H1 (cell line): Measurements from ENCODE around the gene TXNDC15. TPM values are rescaled to one million over a fixed set of nuclear protein-coding genes. Genes with fewer than 3 reads are reported as not detected.
A peak's percentile ranks its signal among the peaks of the same experiment; 100 is the strongest.

ENCODE experiments used
- CTCF ChIA-PET: fragments of 300-600 bp; sonication (Branson Sonifier 250); formaldehyde crosslinking; loops from one replicate; lab custom pipeline; 2021; ENCODE audit not compliant: partially characterized antibody; lab: Charles Lee
- POLR2A ChIA-PET: fragments of 300-600 bp; sonication (Branson Sonifier 250); formaldehyde crosslinking; loops from one replicate; lab custom pipeline; 2021; ENCODE audit warnings: inconsistent platforms; ENCODE audit not compliant: partially characterized antibody; lab: Charles Lee
- DNase-seq, 2 experiments: peaks; one replicate each; pipeline versions ENCODE4 v3.0.0 to v3.0.0-alpha.2; 2010 to 2022; ENCODE audit warnings: low spot score in 2 of 2, low read depth in 1 of 2, mixed read lengths in 1 of 2
- FAIRE-seq: peaks from 2 replicates; lab custom pipeline; 2011; peaks lifted over from hg19 to GRCh38; lab: Jason Lieb, UNC
- H2AFZ ChIP-seq: 2 replicates; pipeline ENCODE4 v1.8.1; 2012; ENCODE audit warnings: low read length, inconsistent platforms
- H2AK5ac ChIP-seq: 2 replicates; pipeline ENCODE4 v1.6.1; 2013; ENCODE audit warnings: low read depth, low read length
- H2BK120ac ChIP-seq: replicated peaks from 2 replicates; pipeline ENCODE3; 2013; ENCODE audit warnings: low read depth, low read length, inconsistent platforms
- H2BK12ac ChIP-seq: 2 replicates; pipeline ENCODE4 v1.6.1; 2013; ENCODE audit warnings: low read depth, low read length
- H2BK15ac ChIP-seq: 2 replicates; pipeline ENCODE4 v1.6.1; 2013; ENCODE audit warnings: low read length
- H2BK20ac ChIP-seq: 2 replicates; pipeline ENCODE4 v1.6.1; 2013; ENCODE audit warnings: low read length
- H2BK5ac ChIP-seq: 2 replicates; pipeline ENCODE4 v1.6.1; 2013; ENCODE audit warnings: low read depth, low read length
- H3K14ac ChIP-seq: 2 replicates; pipeline ENCODE4 v1.6.1; 2013; ENCODE audit warnings: inconsistent platforms; ENCODE audit not compliant: insufficient read length
- H3K18ac ChIP-seq: 2 replicates; pipeline ENCODE4 v1.6.1; 2013; ENCODE audit warnings: low read length; ENCODE audit errors: extremely low read depth
- H3K23ac ChIP-seq: 2 replicates; pipeline ENCODE4 v1.6.1; 2013; ENCODE audit warnings: inconsistent platforms; ENCODE audit not compliant: insufficient read length
- H3K23me2 ChIP-seq: 2 replicates; pipeline ENCODE4 v1.6.1; 2013; ENCODE audit warnings: low read depth, low read length
- H3K27ac ChIP-seq: 2 replicates; pipeline ENCODE4 v1.6.1; 2011; ENCODE audit warnings: low read depth, low read length, inconsistent platforms
- H3K27me3 ChIP-seq, 4 experiments: replicated peaks in 1 of 4; 1 replicate in 1 of 4; 2 replicates in 3 of 4; pipeline versions ENCODE4 v1.6.1 to v1.8.1; 2011 to 2013; ENCODE audit warnings: low read length in 3 of 4, mild to moderate bottlenecking in 3 of 4, inconsistent platforms in 2 of 4, mixed read lengths in 2 of 4, moderate library complexity in 1 of 4; ENCODE audit not compliant: control insufficient read depth in 3 of 4, insufficient read depth in 3 of 4; ENCODE audit errors: extremely low read depth in 1 of 4
- H3K36me3 ChIP-seq, 4 experiments: 2 replicates each; pipeline versions ENCODE4 v1.6.1 to v1.8.1; 2011 to 2013; ENCODE audit warnings: mild to moderate bottlenecking in 4 of 4, low read length in 3 of 4, moderate library complexity in 2 of 4, control low read depth in 1 of 4, inconsistent platforms in 1 of 4; ENCODE audit not compliant: insufficient read depth in 4 of 4, control insufficient read depth in 2 of 4
- H3K4ac ChIP-seq: replicated peaks from 2 replicates; pipeline ENCODE3; 2013; ENCODE audit warnings: low read length, low read depth, mixed read lengths, inconsistent platforms; ENCODE audit not compliant: insufficient read length
- H3K4me1 ChIP-seq, 4 experiments: replicated peaks in 1 of 4; 1 replicate in 1 of 4; 2 replicates in 3 of 4; pipeline versions ENCODE4 v1.6.1 to v1.8.1; 2011 to 2013; ENCODE audit warnings: low read length in 3 of 4, inconsistent platforms in 2 of 4, mixed read lengths in 1 of 4; ENCODE audit not compliant: insufficient read depth in 4 of 4, control insufficient read depth in 3 of 4
- H3K4me2 ChIP-seq, 2 experiments: 2 replicates each; pipeline versions ENCODE4 v1.6.1 to v1.8.1; 2011 to 2013; ENCODE audit warnings: low read depth in 2 of 2, low read length in 2 of 2, control low read depth in 1 of 2, inconsistent platforms in 1 of 2, mild to moderate bottlenecking in 1 of 2; ENCODE audit not compliant: insufficient read depth in 1 of 2
- H3K4me3 ChIP-seq, 4 experiments: fragments of 200-600, 300-600 bp in 1 of 4; sonication (generic), shearing (Covaris generic), sonication (Bioruptor Twin) in 1 of 4; 2 replicates each; pipeline versions ENCODE4 v1.5.1 to v1.8.1; 2011 to 2016; ENCODE audit warnings: low read length in 4 of 4, low read depth in 3 of 4, control low read depth in 2 of 4, inconsistent platforms in 2 of 4, mild to moderate bottlenecking in 2 of 4, mixed read lengths in 1 of 4, moderate library complexity in 1 of 4; ENCODE audit not compliant: insufficient read depth in 2 of 4; ENCODE audit errors: extremely low read depth in 1 of 4
- H3K56ac ChIP-seq: replicated peaks from 2 replicates; pipeline ENCODE3; 2013; ENCODE audit warnings: low read depth, mild to moderate bottlenecking, mixed read lengths, low read length, inconsistent platforms; ENCODE audit not compliant: insufficient read length
- H3K79me1 ChIP-seq: 2 replicates; pipeline ENCODE4 v1.6.1; 2013; ENCODE audit warnings: low read depth, low read length, control low read depth
- H3K79me2 ChIP-seq, 2 experiments: 2 replicates each; pipeline versions ENCODE4 v1.6.1 to v1.8.1; 2012 to 2013; ENCODE audit warnings: low read length in 2 of 2, mild to moderate bottlenecking in 2 of 2, inconsistent platforms in 1 of 2; ENCODE audit not compliant: insufficient read depth in 2 of 2, control insufficient read depth in 1 of 2
- H3K9ac ChIP-seq, 4 experiments: replicated peaks in 1 of 4; 1 replicate in 1 of 4; 2 replicates in 3 of 4; pipeline versions ENCODE4 v1.6.1 to v1.8.1; 2011 to 2013; ENCODE audit warnings: low read depth in 3 of 4, low read length in 3 of 4, control low read depth in 2 of 4, mild to moderate bottlenecking in 2 of 4, moderate library complexity in 2 of 4, inconsistent platforms in 1 of 4; ENCODE audit errors: extremely low read depth in 1 of 4
- H3K9me3 ChIP-seq, 2 experiments: 2 replicates each; pipeline versions ENCODE4 v1.6.1 to v1.8.1; 2012 to 2013; ENCODE audit warnings: mild to moderate bottlenecking in 2 of 2, moderate library complexity in 2 of 2, control low read depth in 1 of 2, inconsistent platforms in 1 of 2, low read depth in 1 of 2, low read length in 1 of 2, mixed read lengths in 1 of 2; ENCODE audit not compliant: insufficient read depth in 2 of 2
- H4K20me1 ChIP-seq, 2 experiments: replicated peaks in 1 of 2; 2 replicates each; pipeline versions ENCODE3 to v1.8.1; 2011 to 2013; ENCODE audit warnings: inconsistent platforms in 2 of 2, low read length in 2 of 2, mild to moderate bottlenecking in 1 of 2; ENCODE audit not compliant: insufficient read depth in 2 of 2, control insufficient read depth in 1 of 2
- H4K5ac ChIP-seq: 2 replicates; pipeline ENCODE4 v1.6.1; 2013; ENCODE audit warnings: low read length, low read depth, mixed read lengths, inconsistent platforms; ENCODE audit not compliant: insufficient read length
- H4K8ac ChIP-seq: 2 replicates; pipeline ENCODE4 v1.8.0; 2013; ENCODE audit warnings: mild to moderate bottlenecking, moderate library complexity, low read length, inconsistent platforms; ENCODE audit not compliant: insufficient read depth; ENCODE audit errors: extremely low read depth
- H4K91ac ChIP-seq: replicated peaks from 2 replicates; pipeline ENCODE3; 2013; ENCODE audit warnings: low read length, mixed read lengths, inconsistent platforms; ENCODE audit not compliant: insufficient read length
- CHD1 ChIP-seq: IDR thresholded peaks from 2 replicates; pipeline ENCODE4 v1.6.1; 2012; ENCODE audit warnings: low read depth, low read length, improper control_type of control experiment
- CREB1 ChIP-seq: IDR thresholded peaks from 2 replicates; pipeline ENCODE4 v1.6.1; 2012; ENCODE audit warnings: inconsistent platforms
- EGR1 ChIP-seq: IDR thresholded peaks from 2 replicates; pipeline ENCODE4 v1.6.1; 2011; ENCODE audit warnings: low read depth, low read length, borderline replicate concordance
- FOSL1 ChIP-seq: IDR thresholded peaks from 2 replicates; pipeline ENCODE4 v1.6.1; 2011; ENCODE audit warnings: mild to moderate bottlenecking, low read depth, low read length, moderate library complexity; ENCODE audit not compliant: insufficient read depth
- KDM4A ChIP-seq: IDR thresholded peaks from one replicate; pipeline ENCODE4 v1.7.1; 2012; ENCODE audit warnings: low read depth, mild to moderate bottlenecking, moderate library complexity, low read length, inconsistent platforms; ENCODE audit not compliant: severe bottlenecking
- POLR2A ChIP-seq, 2 experiments: IDR thresholded peaks; 1 replicate in 1 of 2; 2 replicates in 1 of 2; pipeline ENCODE4 v1.6.1; 2011; ENCODE audit warnings: low read depth in 2 of 2, low read length in 2 of 2, mild to moderate bottlenecking in 2 of 2; ENCODE audit errors: control extremely low read depth in 1 of 2
- RAD21 ChIP-seq, 2 experiments: IDR thresholded peaks in 1 of 2; conservative IDR thresholded peaks in 1 of 2; 2 replicates each; pipeline ENCODE4 v1.6.1; 2011; ENCODE audit warnings: low read depth in 2 of 2, low read length in 2 of 2, improper control_type of control experiment in 1 of 2, inconsistent platforms in 1 of 2, mild to moderate bottlenecking in 1 of 2, moderate library complexity in 1 of 2
- RFX5 ChIP-seq: IDR thresholded peaks from 2 replicates; pipeline ENCODE4 v1.6.1; 2011; ENCODE audit warnings: low read depth, low read length, improper control_type of control experiment, borderline replicate concordance
- RNF2 ChIP-seq: fragments of 200-900, 300-1000 bp; sonication (generic); IDR thresholded peaks from 2 replicates; pipeline ENCODE4 v1.7.1; 2016; ENCODE audit warnings: borderline replicate concordance, low read depth, mild to moderate bottlenecking, antibody characterized with exemption, low read length; ENCODE audit not compliant: poor library complexity, severe bottlenecking; ENCODE audit errors: missing control alignments
- RXRA ChIP-seq: IDR thresholded peaks from 2 replicates; pipeline ENCODE4 v1.6.1; 2011; ENCODE audit warnings: low read depth, mild to moderate bottlenecking, low read length, moderate library complexity; ENCODE audit not compliant: insufficient read depth
- WGBS, 2 experiments: shearing (Covaris generic) in 1 of 2; methylation state at CpG; one replicate each; pipeline versions ENCODE4 v1.1.6 to v1.1.7; 2013 to 2015; ENCODE audit warnings: low lambda C conversion rate in 2 of 2, mixed read lengths in 2 of 2, inconsistent platforms in 1 of 2, low coverage in 1 of 2, missing lambda C conversion rate in 1 of 2; ENCODE audit not compliant: insufficient replicate concordance in 2 of 2, insufficient coverage in 1 of 2, insufficient read length in 1 of 2; ENCODE audit errors: extremely low coverage in 1 of 2, missing lambda C conversion rate in 1 of 2; 5-methylcytosine and 5-hydroxymethylcytosine counted together
- polyA plus RNA-seq, 7 experiments: library from polyadenylated mRNA; depleted of rRNA in 3 of 7; stranded (reverse) in 5 of 7; unstranded in 2 of 7; fragments of >200 nt in 5 of 7; fragments of 200-250 nt in 2 of 7; gene quantifications; 1 replicate in 5 of 7; 2 replicates in 1 of 7; 4 replicates in 1 of 7; pipeline versions ENCODE4 v1.2.1 to v1.2.3, GENCODE V29; 2011 to 2013; ENCODE audit warnings: missing spikeins in 2 of 7, mixed read lengths in 2 of 7
- total RNA-seq: library from RNA; stranded (reverse); fragmentation: NEBNext Ultra II Directional; extraction: Animal tissue kit (Norgen Biotek cat#: 25700); gene quantifications from 2 replicates; pipeline ENCODE4 v1.2.1, GENCODE V29; 2021
- TF ChIP-seq, protein P1 (sequence below): IDR thresholded peaks from 2 replicates; pipeline ENCODE4 v1.6.1; 2012; ENCODE audit warnings: inconsistent platforms
- TF ChIP-seq, protein P2 (sequence below): IDR thresholded peaks from 2 replicates; pipeline ENCODE4 v1.6.1; 2011; ENCODE audit warnings: low read length, improper control_type of control experiment

Gene TXNDC15
- total and polyA plus RNA-seq, 2 of the 8 experiments (the other 6 are each of a cell fraction or from before 2014, with no cell fraction given), result 20.1 to 30.8 TPM

DNA sequence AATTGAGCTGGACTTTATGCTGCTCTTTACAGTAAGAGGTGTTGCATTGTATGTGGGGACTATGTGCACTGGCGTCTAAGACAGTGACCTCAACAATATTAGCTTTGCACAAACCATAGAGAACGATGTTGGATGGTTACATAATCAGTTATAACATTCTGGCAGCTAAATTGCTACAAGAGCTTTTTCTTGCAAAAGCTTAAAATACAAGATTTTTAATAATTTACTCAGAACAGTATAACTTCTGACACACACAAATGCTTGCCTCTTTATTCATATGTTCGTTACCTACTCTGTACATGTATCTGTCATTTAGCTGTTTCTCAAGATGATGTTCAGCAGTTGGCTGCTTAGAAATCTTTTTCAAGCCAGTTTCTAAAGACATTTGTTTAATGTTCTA is 16.8 kb upstream of the TXNDC15 start:
- no peak overlapping the region for H3K4me3 ChIP-seq
- H4K8ac ChIP-seq, result no peak overlapping the region
- H3K4me2 ChIP-seq, result no peak overlapping the region
- no peak overlapping the region for H3K23ac ChIP-seq
- ChIA-PET POLR2A (interaction anchor here (3.0 kb wide), 1 partner anchor 10 kb away, joined by 12 read pairs; no protein-coding TSS in a partner anchor), CTCF (interaction anchor here (0.6 kb wide), 1 partner anchor 30 kb away, joined by 3 read pairs; no protein-coding TSS in a partner anchor)
- 93% methylated on average over 3 of the region's 3 CpGs; no CpG with 5 or more reads in 1 of the 2 experiments for WGBS, 2 experiments
- no peak overlapping the region for H3K14ac ChIP-seq
- H3K4me1 ChIP-seq, result no peaks in the 10 kb centered on the region
- H3K18ac ChIP-seq, result no peak overlapping the region
- H3K56ac ChIP-seq, result no peak overlapping the region
- H2AFZ ChIP-seq, result no peak overlapping the region
- FAIRE-seq (peak; percentile 13), DNase-seq (no peak)
- no peak overlapping the region for H2BK20ac ChIP-seq
- no peaks in the 10 kb centered on the region for H4K20me1 ChIP-seq
- H3K4ac ChIP-seq, result no peak overlapping the region
- no peak overlapping the region for H4K5ac ChIP-seq
- no peak overlapping the region for H2BK12ac ChIP-seq
- no peaks in the 10 kb centered on the region for H3K23me2 ChIP-seq
- no peaks in the 10 kb centered on the region for H3K79me1 ChIP-seq
- H4K91ac ChIP-seq, result no peak overlapping the region
- H2AK5ac ChIP-seq, result no peak overlapping the region
- H3K27me3 ChIP-seq, result no peaks in the 10 kb centered on the region
- no peak overlapping the region for H3K9ac ChIP-seq
- peaks cover 0 to 38% (median 10%) of the 10 kb centered on the region in 4 experiments; a peak in 5 of 8 replicates for H3K36me3 ChIP-seq
- no peaks in the 10 kb centered on the region for H3K9me3 ChIP-seq
- H2BK5ac ChIP-seq, result no peak overlapping the region
- no peak overlapping the region for H2BK120ac ChIP-seq
- no peak overlapping the region for H2BK15ac ChIP-seq
- H3K79me2 ChIP-seq, result no peaks in the 10 kb centered on the region
- no peak overlapping the region for H3K27ac ChIP-seq
- TF ChIP-seq, protein P1, sequence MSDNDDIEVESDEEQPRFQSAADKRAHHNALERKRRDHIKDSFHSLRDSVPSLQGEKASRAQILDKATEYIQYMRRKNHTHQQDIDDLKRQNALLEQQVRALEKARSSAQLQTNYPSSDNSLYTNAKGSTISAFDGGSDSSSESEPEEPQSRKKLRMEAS, result no peak
- TF ChIP-seq EGR1 (no peak), RXRA (no peak), CREB1 (no peak), KDM4A (no peak), FOSL1 (no peak), RFX5 (no peak), RAD21 (IDR thresholded peaks at IDR 0.05 in 1 of 2, conservative IDR thresholded peaks at IDR 0.05 in 1 of 2; ENCODE audit: low read depth in 2 of 2, low read length in 2 of 2) (no peak), POLR2A (IDR thresholded peaks at IDR 0.05; ENCODE audit: control extremely low read depth in 1 of 2, low read depth in 2 of 2, low read length in 2 of 2) (no peak), CHD1 (no peak), RNF2 (no peak)
- TF ChIP-seq, protein P2, sequence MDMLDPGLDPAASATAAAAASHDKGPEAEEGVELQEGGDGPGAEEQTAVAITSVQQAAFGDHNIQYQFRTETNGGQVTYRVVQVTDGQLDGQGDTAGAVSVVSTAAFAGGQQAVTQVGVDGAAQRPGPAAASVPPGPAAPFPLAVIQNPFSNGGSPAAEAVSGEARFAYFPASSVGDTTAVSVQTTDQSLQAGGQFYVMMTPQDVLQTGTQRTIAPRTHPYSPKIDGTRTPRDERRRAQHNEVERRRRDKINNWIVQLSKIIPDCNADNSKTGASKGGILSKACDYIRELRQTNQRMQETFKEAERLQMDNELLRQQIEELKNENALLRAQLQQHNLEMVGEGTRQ, result no peak
